GM23248 (cell line): ENCODE data around the gene CERS2.

Source experiments
- EZH2 ChIP-seq: fragments of 200-600 bp; sonication (generic); IDR thresholded peaks from 2 replicates; pipeline ENCODE4 v1.6.1; 2018; ENCODE audit warnings: antibody characterized with exemption, mild to moderate bottlenecking; ENCODE audit not compliant: insufficient read depth, poor library complexity, severe bottlenecking
- EZH2phosphoT487 ChIP-seq: fragments of 200-600 bp; sonication (generic); IDR thresholded peaks from 2 replicates; pipeline ENCODE4 v1.6.1; 2018; ENCODE audit warnings: antibody characterized with exemption, moderate library complexity, mild to moderate bottlenecking, low read depth; ENCODE audit not compliant: insufficient read depth

GRCh38 chr1:150976879-150977694 is 2.5 kb upstream of the CERS2 start:
- TF ChIP-seq EZH2, result no peak
- TF ChIP-seq EZH2phosphoT487, result no peak
